Naive thymus-derived CD8-positive, alpha-beta T cell (primary cell): ENCODE data around the gene DMKN. TPM values are rescaled to one million over a fixed set of nuclear protein-coding genes. Genes with fewer than 3 reads are reported as not detected.
"Not testable (repeated sequence)": the region's sequence is repeated elsewhere in the genome, so short reads cannot be mapped to it uniquely, and the experiment has no call there.

ENCODE experiments used
- ATAC-seq, 2 donors: fragments of 150-1000 bp; cut with Tn5 transposase in 1 of 2; sonication (Bioruptor Pico), chemical (Tn5 transposase) in 1 of 2; 1 replicate in 1 of 2; 2 replicates in 1 of 2; pipeline ENCODE4 v1.10.0; 2021; ENCODE audit warnings: mild to moderate bottlenecking in 2 of 2, moderate library complexity in 2 of 2
- POLR2A ChIA-PET: fragments of 350-600 bp; sonication (Branson Sonifier 250); formaldehyde crosslinking; loops from one replicate; lab custom pipeline; 2021; ENCODE audit warnings: antibody characterized with exemption; lab: Charles Lee
- DNase-seq, 10 donors: peaks; one replicate each; pipeline versions ENCODE4 v3.0.0 to v3.0.0-alpha.2; 2020 to 2022
- H3K27ac Mint-ChIP-seq, 10 donors: one replicate each; pipeline ENCODE4 v1.8.0; 2020 to 2022; ENCODE audit warnings: mild to moderate bottlenecking in 10 of 10, mixed read lengths in 10 of 10, moderate library complexity in 4 of 10, inconsistent platforms in 1 of 10
- H3K27me3 Mint-ChIP-seq, 5 donors: one replicate each; pipeline ENCODE4 v1.8.0; 2021 to 2022; ENCODE audit warnings: mixed read lengths in 5 of 5
- H3K36me3 Mint-ChIP-seq, 3 donors: one replicate each; pipeline ENCODE4 v1.8.0; 2020 to 2022; ENCODE audit warnings: mixed read lengths in 3 of 3, mild to moderate bottlenecking in 2 of 3, inconsistent platforms in 1 of 3
- H3K4me1 Mint-ChIP-seq, 4 donors: one replicate each; pipeline ENCODE4 v1.8.0; 2021 to 2022; ENCODE audit warnings: mixed read lengths in 4 of 4
- H3K4me3 Mint-ChIP-seq, 10 donors: one replicate each; pipeline ENCODE4 v1.8.0; 2020 to 2022; ENCODE audit warnings: mild to moderate bottlenecking in 10 of 10, mixed read lengths in 10 of 10, moderate library complexity in 6 of 10, inconsistent platforms in 1 of 10
- H3K9me3 Mint-ChIP-seq, 9 donors: one replicate each; pipeline ENCODE4 v1.8.0; 2020 to 2022; ENCODE audit warnings: mixed read lengths in 9 of 9, mild to moderate bottlenecking in 3 of 9, inconsistent platforms in 1 of 9, moderate library complexity in 1 of 9
- polyA plus RNA-seq, 3 donors: library from polyadenylated mRNA; unstranded; fragments of 300-500 nt; fragmentation: Illumina TruSeq; gene quantifications; one replicate each; pipeline ENCODE4 v1.2.3, GENCODE V29; 2021
- total RNA-seq, 8 experiments: library from RNA in 2 of 8; stranded (reverse) in 2 of 8; gene quantifications; one replicate each; pipeline ENCODE4 v1.2.3 and lab custom pipeline; 2021 to 2026

The DMKN gene
- total and polyA plus RNA-seq, 5 experiments from 2014 or later = 0.27 to 5.8 (median 1.8) TPM

GRCh38 chr19:35461788-35462187, 51.7 kb downstream of the DMKN start:
- ATAC-seq, H3K36me3 Mint-ChIP-seq, H3K4me3 Mint-ChIP-seq, H3K27me3 Mint-ChIP-seq, H3K9me3 Mint-ChIP-seq, DNase-seq: not testable (repeated sequence)
- POLR2A ChIA-PET = interaction anchor here (0.7 to 2.0 kb wide), 2 partner anchors 24 to 109 kb away, joined by 3 to 12 read pairs; no protein-coding TSS in a partner anchor
- Mint-ChIP-seq H3K27ac (peak overlapping the region in 1 of 10 donors; percentile 96), H3K4me1 (peaks cover 16 to 73% (median 29%) of the 10 kb centered on the region in 4 donors)

- DNase-seq = no peak
- Mint-ChIP-seq H3K36me3 (no peaks in the 10 kb centered on the region), H3K27ac (peak overlapping the region in 3 of 10 donors; percentile 18 to 85 (median 39)), H3K9me3 (no peaks in the 10 kb centered on the region), H3K27me3 (no peaks in the 10 kb centered on the region), H3K4me3 (peak overlapping the region in 1 of 10 donors; percentile 30), H3K4me1 (peaks cover 16 to 74% (median 29%) of the 10 kb centered on the region in 4 donors)
- POLR2A ChIA-PET = interaction anchor here (0.7 kb wide), 1 partner anchor 23 kb away, joined by 3 read pairs; no protein-coding TSS in a partner anchor
- no peak for ATAC-seq
Observed at GRCh38 chr19:35461060-35461459, 52.4 kb downstream of the DMKN start.

GRCh38 chr19:35460608-35461007, 52.8 kb downstream of the DMKN start:
- H3K36me3 Mint-ChIP-seq = no peaks in the 10 kb centered on the region
- POLR2A ChIA-PET = interaction anchor here (0.6 to 0.8 kb wide), 2 partner anchors 9 to 11 kb away, joined by 3 to 5 read pairs; no protein-coding TSS in a partner anchor
- peak overlapping the region in 5 of 10 donors; percentile 16 to 85 (median 26) for H3K27ac Mint-ChIP-seq
- DNase-seq = no peak
- no peak for ATAC-seq
- peaks cover 16 to 78% (median 30%) of the 10 kb centered on the region in 4 donors for H3K4me1 Mint-ChIP-seq
- H3K9me3 Mint-ChIP-seq = no peaks in the 10 kb centered on the region
- no peaks in the 10 kb centered on the region for H3K27me3 Mint-ChIP-seq
- peak overlapping the region in 2 of 10 donors; percentile 30 to 44 for H3K4me3 Mint-ChIP-seq

- Mint-ChIP-seq H3K4me3 (no peak overlapping the region), H3K4me1 (peaks cover 16 to 75% (median 31%) of the 10 kb centered on the region in 4 donors), H3K9me3 (no peaks in the 10 kb centered on the region), H3K27ac (peak overlapping the region in 2 of 10 donors; percentile 11 to 21), H3K36me3 (no peaks in the 10 kb centered on the region), H3K27me3 (no peaks in the 10 kb centered on the region)
- ATAC-seq (no peak), DNase-seq (no peak)
- POLR2A ChIA-PET = interaction anchor here (0.6 to 0.9 kb wide), 3 partner anchors 7 to 107 kb away, joined by 3 to 5 read pairs (median 4); no protein-coding TSS in a partner anchor
Observed at GRCh38 chr19:35459414-35460082, 53.9 kb downstream of the DMKN start.

- no peaks in the 10 kb centered on the region for H3K36me3 Mint-ChIP-seq
- H3K4me1 Mint-ChIP-seq = peaks cover 16 to 69% (median 28%) of the 10 kb centered on the region in 4 donors
- POLR2A ChIA-PET = interaction anchor here (0.9 kb wide), 1 partner anchor 106 kb away, joined by 4 read pairs; no protein-coding TSS in a partner anchor
- H3K27ac Mint-ChIP-seq = no peak overlapping the region
- no peaks in the 10 kb centered on the region for H3K9me3 Mint-ChIP-seq
- no peak overlapping the region for H3K4me3 Mint-ChIP-seq
- DNase-seq (peak in 1 of 10 donors; percentile 24), ATAC-seq (no peak)
- H3K27me3 Mint-ChIP-seq = no peaks in the 10 kb centered on the region
Observed at GRCh38 chr19:35458731-35459391, 54.6 kb downstream of the DMKN start.

GRCh38 chr19:35458192-35458591, 55.3 kb downstream of the DMKN start:
- DNase-seq = no peak
- Mint-ChIP-seq H3K27me3 (no peaks in the 10 kb centered on the region), H3K36me3 (no peaks in the 10 kb centered on the region), H3K9me3 (no peaks in the 10 kb centered on the region), H3K4me1 (peaks cover 17 to 63% (median 23%) of the 10 kb centered on the region in 4 donors), H3K4me3 (no peak overlapping the region), H3K27ac (no peak overlapping the region)
- POLR2A ChIA-PET = no interaction called here
- no peak for ATAC-seq

GRCh38 chr19:35457173-35457572, 56.3 kb downstream of the DMKN start:
- H3K27me3 Mint-ChIP-seq = no peaks in the 10 kb centered on the region
- ATAC-seq (no peak), DNase-seq (no peak)
- H3K4me1 Mint-ChIP-seq = peaks cover 12 to 56% (median 20%) of the 10 kb centered on the region in 4 donors
- no peak overlapping the region for H3K4me3 Mint-ChIP-seq
- POLR2A ChIA-PET = interaction anchor here (0.7 kb wide), 1 partner anchor 215 kb away, joined by 3 read pairs; no protein-coding TSS in a partner anchor
- no peaks in the 10 kb centered on the region for H3K36me3 Mint-ChIP-seq
- no peaks in the 10 kb centered on the region for H3K9me3 Mint-ChIP-seq
- H3K27ac Mint-ChIP-seq = peak overlapping the region in 1 of 10 donors; percentile 10

GRCh38 chr19:35455616-35456201, 57.7 kb downstream of the DMKN start:
- Mint-ChIP-seq H3K4me3 (no peak overlapping the region), H3K36me3 (no peaks in the 10 kb centered on the region), H3K9me3 (no peaks in the 10 kb centered on the region), H3K4me1 (peaks cover 18 to 58% (median 25%) of the 10 kb centered on the region in 4 donors), H3K27ac (peak overlapping the region in 4 of 10 donors; percentile 3 to 50 (median 31)), H3K27me3 (no peaks in the 10 kb centered on the region)
- no peak for ATAC-seq
- POLR2A ChIA-PET = interaction anchor here (0.7 kb wide), 1 partner anchor 215 kb away, joined by 5 read pairs; no protein-coding TSS in a partner anchor
- no peak for DNase-seq

GRCh38 chr19:35454663-35455062, 58.8 kb downstream of the DMKN start:
- no peak overlapping the region for H3K27ac Mint-ChIP-seq
- H3K4me3 Mint-ChIP-seq = no peak overlapping the region
- H3K27me3 Mint-ChIP-seq = no peaks in the 10 kb centered on the region
- ATAC-seq (no peak), DNase-seq (no peak)
- H3K4me1 Mint-ChIP-seq = peaks cover 15 to 52% (median 22%) of the 10 kb centered on the region in 4 donors
- H3K9me3 Mint-ChIP-seq = no peaks in the 10 kb centered on the region
- POLR2A ChIA-PET = interaction anchor here (0.7 kb wide), 1 partner anchor 214 kb away, joined by 5 read pairs; no protein-coding TSS in a partner anchor
- no peaks in the 10 kb centered on the region for H3K36me3 Mint-ChIP-seq

- DNase-seq (peak in 2 of 10 donors; percentile 12 to 15), ATAC-seq (peak; percentile 23 to 53)
- peaks cover 13 to 54% (median 26%) of the 10 kb centered on the region in 4 donors for H3K4me1 Mint-ChIP-seq
- H3K9me3 Mint-ChIP-seq = no peaks in the 10 kb centered on the region
- H3K27me3 Mint-ChIP-seq = peaks cover 2 to 21% (median 12%) of the 10 kb centered on the region in 5 donors
- POLR2A ChIA-PET = interaction anchor here (0.6 to 1.4 kb wide), 2 partner anchors 9 to 44 kb away, joined by 3 read pairs; no protein-coding TSS in a partner anchor
- H3K27ac Mint-ChIP-seq = peak overlapping the region in 5 of 10 donors; percentile 2 to 70 (median 62)
- H3K36me3 Mint-ChIP-seq = peaks cover 0 to 3% (median 0%) of the 10 kb centered on the region in 3 donors
- H3K4me3 Mint-ChIP-seq = peak overlapping the region in 6 of 10 donors; percentile 28 to 82 (median 47)
Observed at GRCh38 chr19:35451338-35452096, 61.9 kb downstream of the DMKN start.

- H3K36me3 Mint-ChIP-seq = peaks cover 0 to 3% (median 0%) of the 10 kb centered on the region in 3 donors
- H3K9me3 Mint-ChIP-seq = no peaks in the 10 kb centered on the region
- no peak overlapping the region for H3K4me3 Mint-ChIP-seq
- H3K4me1 Mint-ChIP-seq = peaks cover 19 to 63% (median 33%) of the 10 kb centered on the region in 4 donors
- POLR2A ChIA-PET = interaction anchor here (0.9 kb wide), 1 partner anchor 11 kb away, joined by 5 read pairs; no protein-coding TSS in a partner anchor
- peak overlapping the region in 1 of 10 donors; percentile 47 for H3K27ac Mint-ChIP-seq
- DNase-seq (no peak), ATAC-seq (no peak)
- peaks cover 5 to 41% (median 16%) of the 10 kb centered on the region in 5 donors for H3K27me3 Mint-ChIP-seq
Observed at GRCh38 chr19:35449359-35450043, 63.9 kb downstream of the DMKN start.
